OCI-LY3 (cell line): ENCODE measurements around the gene CACNA2D3.

Experiments used
- EZH2phosphoT487 ChIP-seq: fragments of 200-600 bp; shearing (Covaris generic); IDR thresholded peaks from 2 replicates; pipeline ENCODE4 v1.6.1; 2018; ENCODE audit warnings: antibody characterized with exemption, mixed run types, low read depth
- TF ChIP-seq, protein P1 (sequence below): fragments of 200-600, 300-600 bp; sonication (generic); IDR thresholded peaks from 2 replicates; pipeline ENCODE4 v1.5.1; 2014; ENCODE audit warnings: antibody characterized with exemption, low read length, low read depth

DNA sequence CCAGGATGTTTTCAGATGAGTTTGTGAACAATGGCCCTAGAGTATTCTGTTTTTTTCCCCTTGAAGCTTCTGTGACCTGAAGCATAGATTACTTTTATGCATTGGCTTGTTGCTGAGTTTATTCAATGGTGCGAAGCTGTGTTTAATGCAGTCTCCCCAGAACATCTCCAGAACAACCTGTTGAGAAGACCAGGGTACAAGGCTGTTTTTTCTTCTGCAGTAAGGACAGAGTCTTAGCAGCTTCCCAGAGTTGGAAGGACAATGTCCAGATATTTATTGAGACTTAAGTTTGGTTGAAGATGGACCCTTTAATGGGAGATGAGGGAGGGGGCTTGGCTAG, 509.9 kb downstream of the CACNA2D3 start:
- TF ChIP-seq, protein P1, sequence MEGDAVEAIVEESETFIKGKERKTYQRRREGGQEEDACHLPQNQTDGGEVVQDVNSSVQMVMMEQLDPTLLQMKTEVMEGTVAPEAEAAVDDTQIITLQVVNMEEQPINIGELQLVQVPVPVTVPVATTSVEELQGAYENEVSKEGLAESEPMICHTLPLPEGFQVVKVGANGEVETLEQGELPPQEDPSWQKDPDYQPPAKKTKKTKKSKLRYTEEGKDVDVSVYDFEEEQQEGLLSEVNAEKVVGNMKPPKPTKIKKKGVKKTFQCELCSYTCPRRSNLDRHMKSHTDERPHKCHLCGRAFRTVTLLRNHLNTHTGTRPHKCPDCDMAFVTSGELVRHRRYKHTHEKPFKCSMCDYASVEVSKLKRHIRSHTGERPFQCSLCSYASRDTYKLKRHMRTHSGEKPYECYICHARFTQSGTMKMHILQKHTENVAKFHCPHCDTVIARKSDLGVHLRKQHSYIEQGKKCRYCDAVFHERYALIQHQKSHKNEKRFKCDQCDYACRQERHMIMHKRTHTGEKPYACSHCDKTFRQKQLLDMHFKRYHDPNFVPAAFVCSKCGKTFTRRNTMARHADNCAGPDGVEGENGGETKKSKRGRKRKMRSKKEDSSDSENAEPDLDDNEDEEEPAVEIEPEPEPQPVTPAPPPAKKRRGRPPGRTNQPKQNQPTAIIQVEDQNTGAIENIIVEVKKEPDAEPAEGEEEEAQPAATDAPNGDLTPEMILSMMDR, result no peak
- TF ChIP-seq EZH2phosphoT487, result no peak
